ENCODE data around the gene YIPF3. TPM values are rescaled to one million over a fixed set of nuclear protein-coding genes. Genes with fewer than 3 reads are reported as not detected.
A peak's percentile ranks its signal among the peaks of the same experiment; 100 is the strongest.
"Not testable (repeated sequence)": the region's sequence is repeated elsewhere in the genome, so short reads cannot be mapped to it uniquely, and the experiment has no call there.

YIPF3 gene
- total RNA-seq, 4 donors from 2014 or later = 82.6 to 119 (median 89.0) TPM

- intact Hi-C loops (cut with DNase I; ENCODE audit: low total_unique reads) = no loop called here
- H3K4me3 ChIP-seq (ENCODE audit: low read depth, poor library complexity, severe bottlenecking) = no peak overlapping the region
- 95% methylated on average over 5 of the region's 5 CpGs for WGBS, 2 donors
- TF ChIP-seq, protein P1, sequence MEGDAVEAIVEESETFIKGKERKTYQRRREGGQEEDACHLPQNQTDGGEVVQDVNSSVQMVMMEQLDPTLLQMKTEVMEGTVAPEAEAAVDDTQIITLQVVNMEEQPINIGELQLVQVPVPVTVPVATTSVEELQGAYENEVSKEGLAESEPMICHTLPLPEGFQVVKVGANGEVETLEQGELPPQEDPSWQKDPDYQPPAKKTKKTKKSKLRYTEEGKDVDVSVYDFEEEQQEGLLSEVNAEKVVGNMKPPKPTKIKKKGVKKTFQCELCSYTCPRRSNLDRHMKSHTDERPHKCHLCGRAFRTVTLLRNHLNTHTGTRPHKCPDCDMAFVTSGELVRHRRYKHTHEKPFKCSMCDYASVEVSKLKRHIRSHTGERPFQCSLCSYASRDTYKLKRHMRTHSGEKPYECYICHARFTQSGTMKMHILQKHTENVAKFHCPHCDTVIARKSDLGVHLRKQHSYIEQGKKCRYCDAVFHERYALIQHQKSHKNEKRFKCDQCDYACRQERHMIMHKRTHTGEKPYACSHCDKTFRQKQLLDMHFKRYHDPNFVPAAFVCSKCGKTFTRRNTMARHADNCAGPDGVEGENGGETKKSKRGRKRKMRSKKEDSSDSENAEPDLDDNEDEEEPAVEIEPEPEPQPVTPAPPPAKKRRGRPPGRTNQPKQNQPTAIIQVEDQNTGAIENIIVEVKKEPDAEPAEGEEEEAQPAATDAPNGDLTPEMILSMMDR (IDR thresholded peaks at IDR 0.05) = no peak
- no peak for TF ChIP-seq POLR2A (IDR thresholded peaks at IDR 0.05)
- no peak for DNase-seq (ENCODE audit: low spot score in 2 of 2)
Observed at GRCh38 chr6:43540507-43540906, 23.8 kb upstream of the YIPF3 start.

DNA sequence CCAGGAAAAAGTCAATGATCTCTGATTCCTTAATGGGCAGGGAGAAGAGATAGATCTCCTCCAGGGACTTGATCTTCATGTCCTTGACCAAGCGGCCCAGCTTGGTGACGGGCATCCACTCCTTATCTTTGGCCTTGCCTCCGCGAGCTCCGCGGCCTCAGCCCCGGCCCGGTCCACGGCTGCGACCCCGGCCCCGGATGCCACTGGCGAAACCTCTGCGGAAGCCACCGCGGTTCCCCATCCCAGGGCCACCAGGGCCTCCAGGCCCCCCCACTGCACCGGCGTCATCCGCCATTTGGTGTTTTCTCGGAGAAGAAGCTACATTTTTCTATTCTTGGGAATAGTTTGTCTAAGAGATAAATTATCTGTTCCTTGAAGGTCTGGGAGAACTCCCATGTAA is 22.7 kb upstream of the YIPF3 start:
- WGBS, 2 donors = 97 to 98% methylated on average over 20 of the region's 20 CpGs
- DNase-seq (ENCODE audit: low spot score in 2 of 2); H3K4me3 ChIP-seq (ENCODE audit: low read depth, poor library complexity, severe bottlenecking); intact Hi-C loops (cut with DNase I; ENCODE audit: low total_unique reads): not testable (repeated sequence)

- H3K4me3 ChIP-seq (ENCODE audit: low read depth, poor library complexity, severe bottlenecking); DNase-seq (ENCODE audit: low spot score in 2 of 2); intact Hi-C loops (cut with DNase I; ENCODE audit: low total_unique reads): not testable (repeated sequence)
- WGBS, 2 donors = 92 to 98% methylated on average over 14 to 15 of the region's 17 CpGs
Observed at GRCh38 chr6:43538986-43539385, 22.3 kb upstream of the YIPF3 start.

DNA sequence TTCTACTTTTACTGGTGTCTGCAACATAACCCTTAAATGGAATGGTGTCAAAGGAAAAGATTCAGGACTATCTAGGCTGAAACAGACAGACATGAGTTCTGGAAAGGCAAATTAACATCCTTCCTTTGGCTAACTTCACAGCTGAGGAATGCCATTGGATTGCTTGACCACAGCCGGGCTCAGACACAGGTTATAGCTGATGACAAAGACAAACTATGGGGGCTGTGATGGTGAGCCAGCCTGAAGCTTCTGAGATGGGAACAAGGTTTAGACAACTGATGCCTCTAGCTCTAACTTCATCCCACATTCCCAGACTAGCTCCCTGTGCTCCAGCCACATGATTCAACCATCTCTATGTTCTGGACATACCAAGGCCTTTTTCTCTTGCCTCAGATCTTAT is 15.5 kb upstream of the YIPF3 start:
- 92 to 96% methylated on average over 1 of the region's 1 CpG for WGBS, 2 donors
- TF ChIP-seq POLR2A (IDR thresholded peaks at IDR 0.05) = no peak
- TF ChIP-seq, protein P1 (IDR thresholded peaks at IDR 0.05) = no peak
- no peak overlapping the region for H3K4me3 ChIP-seq (ENCODE audit: low read depth, poor library complexity, severe bottlenecking)
- intact Hi-C loops (cut with DNase I; ENCODE audit: low total_unique reads) = no loop called here
- DNase-seq (ENCODE audit: low spot score in 2 of 2) = no peak

GRCh38 chr6:43524483-43524961 is 7.8 kb upstream of the YIPF3 start:
- TF ChIP-seq, protein P1 (IDR thresholded peaks at IDR 0.05) = no peak
- TF ChIP-seq POLR2A (IDR thresholded peaks at IDR 0.05) = no peak
- intact Hi-C loops (cut with DNase I; ENCODE audit: low total_unique reads) = no loop called here
- peak in 1 of 2 donors; percentile 66 for DNase-seq (ENCODE audit: low spot score in 2 of 2)
- no peak overlapping the region for H3K4me3 ChIP-seq (ENCODE audit: low read depth, poor library complexity, severe bottlenecking)
- WGBS, 2 donors = 61 to 75% methylated on average over 10 of the region's 10 CpGs

DNA sequence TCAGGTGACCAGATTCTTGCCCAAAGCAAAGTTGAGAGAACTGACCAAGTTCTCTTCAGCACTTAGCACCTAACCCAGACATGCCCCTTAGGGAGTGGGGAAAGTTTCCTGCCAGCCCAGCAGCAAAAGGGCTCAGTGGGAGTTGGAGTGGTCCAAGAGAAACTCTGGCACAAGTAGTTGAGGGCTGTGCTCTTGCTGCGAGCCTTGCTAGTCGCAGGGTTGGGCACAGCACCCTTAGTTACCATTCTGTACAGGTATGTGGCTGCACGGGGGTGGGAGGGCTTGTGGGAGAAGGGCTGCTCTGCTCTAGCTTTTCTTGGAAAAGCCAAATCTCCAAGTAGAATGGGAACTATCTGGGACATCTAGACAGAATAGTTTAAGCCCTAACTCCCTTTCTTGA is 6.6 kb upstream of the YIPF3 start:
- no peak for DNase-seq (ENCODE audit: low spot score in 2 of 2)
- intact Hi-C loops (cut with DNase I; ENCODE audit: low total_unique reads) = no loop called here
- 78 to 79% methylated on average over 3 of the region's 3 CpGs for WGBS, 2 donors
- TF ChIP-seq, protein P1 (IDR thresholded peaks at IDR 0.05) = no peak
- no peak for TF ChIP-seq POLR2A (IDR thresholded peaks at IDR 0.05)
- no peak overlapping the region for H3K4me3 ChIP-seq (ENCODE audit: low read depth, poor library complexity, severe bottlenecking)

DNA sequence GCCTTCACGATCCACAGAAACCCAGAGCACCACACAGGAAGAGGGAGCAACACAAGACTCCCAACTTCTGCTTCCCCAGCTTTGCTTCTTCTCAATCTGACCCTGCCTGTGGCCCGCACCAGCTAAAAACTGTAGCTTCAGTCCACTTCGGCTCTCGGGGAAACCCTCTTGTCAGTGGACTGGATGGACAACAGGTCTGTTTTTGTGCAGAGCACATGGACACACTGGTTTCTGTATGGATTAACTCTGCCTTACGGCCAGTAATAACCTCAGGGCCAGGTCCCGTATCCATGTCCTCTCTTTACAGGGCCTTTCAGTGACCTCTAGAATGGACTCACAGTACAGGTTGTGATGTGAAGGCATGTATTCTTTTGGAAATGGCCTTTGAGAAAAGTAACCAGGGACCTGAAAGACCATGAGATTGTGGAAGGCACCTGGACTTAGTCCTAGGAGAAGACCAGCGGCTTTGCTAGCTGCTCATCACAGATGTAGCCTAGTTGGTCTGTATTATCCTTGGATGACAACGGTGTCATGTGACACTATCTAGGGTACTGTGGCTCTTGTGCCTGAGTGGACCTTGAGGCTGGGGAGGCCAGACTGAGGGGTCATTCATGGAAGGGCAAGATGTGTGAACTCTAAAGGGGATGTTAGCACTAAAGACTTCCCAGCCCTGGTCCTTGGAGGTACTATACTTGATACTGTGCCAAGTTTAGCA is 6.0 kb upstream of the YIPF3 start:
- 80 to 93% methylated on average over 8 of the region's 8 CpGs for WGBS, 2 donors

More for the DNA sequence above, 6.0 kb upstream of the YIPF3 start:
- intact Hi-C loops (cut with DNase I; ENCODE audit: low total_unique reads) = no loop called here
- no peak overlapping the region for H3K4me3 ChIP-seq (ENCODE audit: low read depth, poor library complexity, severe bottlenecking)
- DNase-seq (ENCODE audit: low spot score in 2 of 2) = no peak
- TF ChIP-seq POLR2A (IDR thresholded peaks at IDR 0.05) = no peak
- TF ChIP-seq, protein P1 (IDR thresholded peaks at IDR 0.05) = no peak
